AG09319 (cell line): ENCODE results near the gene KCNJ15.
"Not testable (repeated sequence)": the region's sequence is repeated elsewhere in the genome, so short reads cannot be mapped to it uniquely, and the experiment has no call there.

ENCODE experiments used
- DNase-seq: peaks from one replicate; pipeline ENCODE4 v3.0.0-alpha.2; 2010; ENCODE audit warnings: low read depth; ENCODE audit errors: extremely low read depth
- TF ChIP-seq, protein P1 (sequence below): IDR thresholded peaks from 2 replicates; pipeline ENCODE4 v1.5.1; 2011; ENCODE audit warnings: low read depth, mild to moderate bottlenecking, inconsistent platforms, low read length, moderate library complexity

Gene KCNJ15

DNA sequence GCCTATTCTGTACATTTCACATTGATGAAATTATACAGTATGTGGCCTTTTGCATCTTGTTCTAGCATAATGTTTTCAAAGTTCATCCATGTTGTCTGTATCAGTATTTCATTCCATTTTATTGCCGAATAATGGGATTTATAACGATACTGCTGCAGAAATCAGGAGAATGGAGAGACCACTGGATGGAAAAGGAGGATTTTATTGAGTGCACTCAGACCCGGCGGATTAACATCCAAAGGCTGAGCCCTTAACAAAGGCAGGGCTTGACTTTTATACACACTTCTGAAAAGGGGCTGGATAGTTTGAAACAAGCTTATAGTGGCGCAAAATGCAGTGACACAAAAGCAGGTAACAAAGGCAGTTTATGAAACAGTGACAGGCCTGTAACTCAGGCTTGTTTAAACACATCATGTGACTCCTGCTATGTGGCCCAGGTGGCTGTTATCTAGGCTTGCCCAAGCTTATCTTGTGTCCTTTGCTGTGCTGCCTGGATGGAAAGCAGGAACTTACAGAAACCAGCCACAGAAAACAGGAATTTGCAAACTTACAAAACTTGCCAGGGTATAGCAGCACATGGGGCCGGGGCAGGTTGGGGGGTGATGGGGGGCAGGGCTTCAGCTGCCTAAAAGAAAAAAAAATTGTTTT, 32.8 kb upstream of the KCNJ15 start:
- no peak for DNase-seq
- TF ChIP-seq, protein P1, sequence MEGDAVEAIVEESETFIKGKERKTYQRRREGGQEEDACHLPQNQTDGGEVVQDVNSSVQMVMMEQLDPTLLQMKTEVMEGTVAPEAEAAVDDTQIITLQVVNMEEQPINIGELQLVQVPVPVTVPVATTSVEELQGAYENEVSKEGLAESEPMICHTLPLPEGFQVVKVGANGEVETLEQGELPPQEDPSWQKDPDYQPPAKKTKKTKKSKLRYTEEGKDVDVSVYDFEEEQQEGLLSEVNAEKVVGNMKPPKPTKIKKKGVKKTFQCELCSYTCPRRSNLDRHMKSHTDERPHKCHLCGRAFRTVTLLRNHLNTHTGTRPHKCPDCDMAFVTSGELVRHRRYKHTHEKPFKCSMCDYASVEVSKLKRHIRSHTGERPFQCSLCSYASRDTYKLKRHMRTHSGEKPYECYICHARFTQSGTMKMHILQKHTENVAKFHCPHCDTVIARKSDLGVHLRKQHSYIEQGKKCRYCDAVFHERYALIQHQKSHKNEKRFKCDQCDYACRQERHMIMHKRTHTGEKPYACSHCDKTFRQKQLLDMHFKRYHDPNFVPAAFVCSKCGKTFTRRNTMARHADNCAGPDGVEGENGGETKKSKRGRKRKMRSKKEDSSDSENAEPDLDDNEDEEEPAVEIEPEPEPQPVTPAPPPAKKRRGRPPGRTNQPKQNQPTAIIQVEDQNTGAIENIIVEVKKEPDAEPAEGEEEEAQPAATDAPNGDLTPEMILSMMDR: no peak

DNA sequence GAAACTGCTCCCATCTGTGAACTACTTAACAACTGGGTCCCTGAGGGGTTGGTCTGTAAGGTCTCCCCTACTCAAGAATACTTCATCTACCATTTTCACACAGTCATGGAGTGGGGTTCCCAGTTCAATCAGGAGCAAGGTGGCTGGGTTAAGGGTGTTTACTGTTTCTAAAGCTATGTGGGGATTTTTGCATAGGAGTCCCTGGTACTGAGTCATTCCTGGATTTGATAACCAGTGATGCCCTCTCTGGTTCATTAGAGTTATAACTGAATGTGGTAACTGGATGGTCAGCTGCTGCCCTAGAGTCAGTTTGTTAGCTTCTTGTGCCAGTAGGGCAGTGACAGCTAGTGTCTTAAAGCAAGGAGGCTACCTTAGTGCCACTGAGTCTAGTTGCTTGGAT, 29.4 kb upstream of the KCNJ15 start:
- no peak for DNase-seq
- TF ChIP-seq, protein P1: no peak

DNA sequence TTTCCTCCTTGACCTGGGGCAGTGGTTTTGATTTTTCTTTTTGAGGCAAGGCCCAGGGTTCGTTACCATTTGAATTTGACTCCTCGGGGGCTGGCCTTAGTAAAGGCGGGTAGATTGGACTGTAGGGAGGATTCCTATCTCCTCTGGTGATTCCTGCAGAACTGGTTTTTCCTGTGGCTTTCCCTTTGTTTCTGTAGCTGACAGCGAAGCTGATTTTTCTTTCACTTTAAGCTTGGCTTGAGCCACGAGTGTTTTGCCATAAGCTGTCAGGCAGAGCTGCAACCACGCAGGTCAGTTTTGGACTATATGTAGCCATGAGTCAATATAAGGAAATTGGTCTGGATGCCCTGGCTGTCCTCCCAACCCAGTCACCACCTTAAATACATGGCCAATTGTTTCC, 28.7 kb upstream of the KCNJ15 start:
- DNase-seq: no peak

DNA sequence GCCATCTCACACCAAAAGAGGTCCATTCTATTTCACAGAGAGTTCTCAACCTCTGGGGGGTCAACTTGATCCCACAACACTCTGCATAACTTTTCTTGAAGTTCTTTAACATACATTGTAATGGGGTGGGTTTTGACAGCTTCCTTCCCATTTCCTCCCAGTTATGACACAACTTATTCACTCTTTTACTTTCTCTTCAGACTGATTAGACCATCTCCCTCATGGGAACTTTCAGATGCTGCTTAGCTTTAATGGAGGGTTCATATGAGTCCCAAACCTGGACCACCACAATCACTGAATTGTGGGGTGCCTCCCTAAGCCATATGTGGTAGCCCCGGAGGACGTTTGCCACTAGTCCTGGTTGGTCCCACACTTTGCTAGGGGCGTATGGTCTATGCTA, 28.3 kb upstream of the KCNJ15 start:
- TF ChIP-seq, protein P1: no peak
- no peak for DNase-seq

More for the DNA sequence above, 28.7 kb upstream of the KCNJ15 start:
- TF ChIP-seq, protein P1: no peak

DNA sequence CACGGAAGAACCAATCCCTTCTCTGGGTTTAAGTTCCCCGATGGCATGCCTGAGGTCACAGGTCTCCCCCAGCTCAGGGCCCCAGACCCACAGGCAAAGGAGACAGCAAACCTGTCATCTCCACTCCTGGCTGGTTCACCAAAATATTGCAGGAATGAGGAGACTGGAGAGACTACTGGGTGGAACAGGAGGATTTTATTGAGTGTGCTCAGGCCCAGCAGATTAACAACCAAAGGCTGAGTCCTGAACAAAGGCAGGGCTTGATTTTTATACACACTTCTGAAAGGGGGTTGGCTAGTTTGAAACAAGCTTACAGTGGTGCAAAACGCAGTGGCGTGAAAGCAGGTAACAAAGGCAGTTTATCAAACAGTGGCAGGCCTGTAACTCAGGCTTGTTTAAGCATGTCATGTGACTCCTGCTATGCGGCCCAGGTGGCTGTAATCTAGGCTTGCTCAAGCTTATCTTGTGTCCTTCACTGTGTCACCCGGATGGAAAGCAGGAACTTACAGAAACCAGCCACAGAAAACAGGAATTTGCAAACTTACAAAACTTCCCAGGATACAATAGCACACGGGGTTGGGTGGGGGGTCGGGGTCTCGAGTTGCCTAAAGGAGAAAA, 27.4 kb upstream of the KCNJ15 start:
- TF ChIP-seq, protein P1: no peak
- DNase-seq: no peak

DNA sequence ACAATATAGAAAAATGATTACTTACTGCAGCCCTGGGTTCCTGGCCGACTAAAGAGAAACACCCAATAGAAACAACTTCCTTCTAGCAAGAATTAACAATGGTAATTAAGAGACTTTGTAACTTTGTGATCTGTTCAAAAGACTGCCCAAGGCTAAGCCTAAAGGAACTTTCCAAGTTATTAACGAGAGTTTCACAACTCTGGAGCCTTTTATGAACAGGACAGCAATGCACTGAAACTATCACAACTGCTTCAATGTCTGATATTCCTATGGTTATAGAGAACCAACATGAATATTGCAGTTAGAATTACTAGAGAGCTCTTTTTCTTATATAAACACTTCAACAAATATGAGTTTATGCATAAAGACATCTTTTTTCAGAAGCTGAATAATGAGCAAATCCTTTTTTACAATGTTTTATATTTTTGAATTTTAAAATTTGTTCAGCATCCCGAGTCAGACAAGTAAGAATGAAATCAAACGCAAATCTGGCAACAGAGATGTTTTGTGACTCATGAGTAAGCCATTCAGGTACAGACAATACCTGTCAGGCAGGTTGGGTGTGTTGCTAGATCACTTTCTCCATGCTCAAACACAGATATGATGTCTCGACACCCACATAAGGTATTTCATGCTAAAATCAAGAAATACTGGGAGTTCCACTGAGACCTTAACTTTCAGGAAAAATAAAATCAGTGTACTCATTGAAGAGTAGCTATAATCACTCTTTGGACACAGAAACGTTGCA, 22.2 kb upstream of the KCNJ15 start:
- no peak for DNase-seq
- TF ChIP-seq, protein P1: no peak

DNA sequence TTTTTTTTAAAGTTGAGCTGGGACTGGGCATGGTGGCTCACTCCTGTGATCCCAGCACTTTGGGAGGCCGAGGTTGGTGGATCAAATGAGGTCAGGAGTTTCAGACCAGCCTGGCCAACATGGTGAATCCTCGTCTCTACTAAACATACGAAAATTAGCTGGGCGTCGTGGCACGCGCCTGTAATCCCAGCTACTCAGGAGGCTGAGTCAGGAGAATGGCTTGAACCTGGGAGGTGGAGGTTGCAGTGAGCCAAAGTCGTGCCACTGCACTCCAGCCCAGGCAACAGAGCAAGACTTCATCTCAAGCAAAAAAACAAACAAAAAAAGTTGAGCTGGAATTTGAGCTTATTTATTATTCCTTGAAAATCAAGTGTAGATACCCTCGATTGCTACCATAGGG, 21.5 kb upstream of the KCNJ15 start:
- not testable (repeated sequence) for DNase-seq
